SK-N-SH treated with all-trans-retinoic acid at 6 μM for 48 hours (cell line): ENCODE results near the gene LRRC18.

Experiments
- OSR1 ChIP-seq: fragments of 250-450 bp; sonication (Bioruptor Pico); IDR thresholded peaks from 2 replicates; pipeline ENCODE4 v1.8.0; 2022; ENCODE audit warnings: moderate library complexity, mild to moderate bottlenecking, inconsistent platforms
- PPARA ChIP-seq: fragments of 250-450 bp; sonication (Bioruptor Pico); IDR thresholded peaks from 2 replicates; pipeline ENCODE4 v1.5.0; 2020; ENCODE audit warnings: mild to moderate bottlenecking, borderline replicate concordance
- RARB ChIP-seq: fragments of 250-450 bp; sonication (Bioruptor Pico); IDR thresholded peaks from 2 replicates; pipeline ENCODE4 v1.8.0; 2021; ENCODE audit warnings: mild to moderate bottlenecking, moderate library complexity
- SNAI2 ChIP-seq: fragments of 250-450 bp; sonication (Bioruptor Pico); IDR thresholded peaks from 2 replicates; pipeline ENCODE4 v1.5.0; 2020; ENCODE audit warnings: mild to moderate bottlenecking, moderate library complexity
- ZFP3 ChIP-seq: fragments of 250-450 bp; sonication (Bioruptor Pico); IDR thresholded peaks from 2 replicates; pipeline ENCODE4 v1.5.0; 2020; ENCODE audit warnings: mild to moderate bottlenecking, moderate library complexity
- ZNF70 ChIP-seq: fragments of 450-650 bp; formaldehyde crosslinking; IDR thresholded peaks from 2 replicates; pipeline ENCODE4 v1.5.0; 2020; ENCODE audit warnings: mild to moderate bottlenecking, moderate library complexity
- ZNF8 ChIP-seq: fragments of 450-650 bp; formaldehyde crosslinking; IDR thresholded peaks from 2 replicates; pipeline ENCODE4 v1.5.0; 2020; ENCODE audit warnings: mild to moderate bottlenecking, moderate library complexity
- TF ChIP-seq, protein P1 (sequence below): fragments of 250-450 bp; sonication (Bioruptor Pico); IDR thresholded peaks from 2 replicates; pipeline ENCODE4 v1.8.0; 2020; ENCODE audit warnings: mild to moderate bottlenecking, moderate library complexity, borderline replicate concordance
- TF ChIP-seq, protein P2 (sequence below): fragments of 250-450 bp; sonication (Bioruptor Pico); IDR thresholded peaks from 2 replicates; pipeline ENCODE4 v1.5.0; 2020; ENCODE audit warnings: mild to moderate bottlenecking, moderate library complexity

- TF ChIP-seq, protein P1, sequence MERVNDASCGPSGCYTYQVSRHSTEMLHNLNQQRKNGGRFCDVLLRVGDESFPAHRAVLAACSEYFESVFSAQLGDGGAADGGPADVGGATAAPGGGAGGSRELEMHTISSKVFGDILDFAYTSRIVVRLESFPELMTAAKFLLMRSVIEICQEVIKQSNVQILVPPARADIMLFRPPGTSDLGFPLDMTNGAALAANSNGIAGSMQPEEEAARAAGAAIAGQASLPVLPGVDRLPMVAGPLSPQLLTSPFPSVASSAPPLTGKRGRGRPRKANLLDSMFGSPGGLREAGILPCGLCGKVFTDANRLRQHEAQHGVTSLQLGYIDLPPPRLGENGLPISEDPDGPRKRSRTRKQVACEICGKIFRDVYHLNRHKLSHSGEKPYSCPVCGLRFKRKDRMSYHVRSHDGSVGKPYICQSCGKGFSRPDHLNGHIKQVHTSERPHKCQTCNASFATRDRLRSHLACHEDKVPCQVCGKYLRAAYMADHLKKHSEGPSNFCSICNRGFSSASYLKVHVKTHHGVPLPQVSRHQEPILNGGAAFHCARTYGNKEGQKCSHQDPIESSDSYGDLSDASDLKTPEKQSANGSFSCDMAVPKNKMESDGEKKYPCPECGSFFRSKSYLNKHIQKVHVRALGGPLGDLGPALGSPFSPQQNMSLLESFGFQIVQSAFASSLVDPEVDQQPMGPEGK (CRISPR knock-in tag) = no peak
- TF ChIP-seq ZNF70 (no peak), RARB (no peak), ZNF8 (CRISPR knock-in tag) (no peak), OSR1 (CRISPR knock-in tag) (no peak), SNAI2 (CRISPR knock-in tag) (no peak), PPARA (CRISPR knock-in tag) (no peak), ZFP3 (CRISPR knock-in tag) (no peak)
- TF ChIP-seq, protein P2, sequence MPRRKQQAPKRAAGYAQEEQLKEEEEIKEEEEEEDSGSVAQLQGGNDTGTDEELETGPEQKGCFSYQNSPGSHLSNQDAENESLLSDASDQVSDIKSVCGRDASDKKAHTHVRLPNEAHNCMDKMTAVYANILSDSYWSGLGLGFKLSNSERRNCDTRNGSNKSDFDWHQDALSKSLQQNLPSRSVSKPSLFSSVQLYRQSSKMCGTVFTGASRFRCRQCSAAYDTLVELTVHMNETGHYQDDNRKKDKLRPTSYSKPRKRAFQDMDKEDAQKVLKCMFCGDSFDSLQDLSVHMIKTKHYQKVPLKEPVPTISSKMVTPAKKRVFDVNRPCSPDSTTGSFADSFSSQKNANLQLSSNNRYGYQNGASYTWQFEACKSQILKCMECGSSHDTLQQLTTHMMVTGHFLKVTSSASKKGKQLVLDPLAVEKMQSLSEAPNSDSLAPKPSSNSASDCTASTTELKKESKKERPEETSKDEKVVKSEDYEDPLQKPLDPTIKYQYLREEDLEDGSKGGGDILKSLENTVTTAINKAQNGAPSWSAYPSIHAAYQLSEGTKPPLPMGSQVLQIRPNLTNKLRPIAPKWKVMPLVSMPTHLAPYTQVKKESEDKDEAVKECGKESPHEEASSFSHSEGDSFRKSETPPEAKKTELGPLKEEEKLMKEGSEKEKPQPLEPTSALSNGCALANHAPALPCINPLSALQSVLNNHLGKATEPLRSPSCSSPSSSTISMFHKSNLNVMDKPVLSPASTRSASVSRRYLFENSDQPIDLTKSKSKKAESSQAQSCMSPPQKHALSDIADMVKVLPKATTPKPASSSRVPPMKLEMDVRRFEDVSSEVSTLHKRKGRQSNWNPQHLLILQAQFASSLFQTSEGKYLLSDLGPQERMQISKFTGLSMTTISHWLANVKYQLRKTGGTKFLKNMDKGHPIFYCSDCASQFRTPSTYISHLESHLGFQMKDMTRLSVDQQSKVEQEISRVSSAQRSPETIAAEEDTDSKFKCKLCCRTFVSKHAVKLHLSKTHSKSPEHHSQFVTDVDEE (CRISPR knock-in tag) = no peak
These were observed 30.4 kb upstream of the LRRC18 start for GRCh38 chr10:48970046-48970445.
